Measurements from ENCODE around the gene NRBF2. TPM values are rescaled to one million over a fixed set of nuclear protein-coding genes. Genes with fewer than 3 reads are reported as not detected.

NRBF2 gene
- total and polyA plus RNA-seq, 2 experiments from 2014 or later, result 35.6 to 44.5 TPM

GRCh38 chr10:63201118-63201517 lies 68.0 kb downstream of the NRBF2 start:
- Histone ChIP-seq H3K27me3 (no peaks in the 10 kb centered on the region), H3K27ac (no peak overlapping the region), H3K4me3 (no peak overlapping the region), H3K79me2 (peaks cover 12% of the 10 kb centered on the region), H2AFZ (no peak overlapping the region), H3K36me3 (replicated peaks; ENCODE audit: insufficient read depth, low read depth) (no peaks in the 10 kb centered on the region), H3K4me2 (no peak overlapping the region), H3K9me2 (replicated peaks; ENCODE audit: insufficient read depth) (no peaks in the 10 kb centered on the region), H3K9me3 (ENCODE audit: low read depth) (no peaks in the 10 kb centered on the region), H3K4me1 (ENCODE audit: insufficient read depth) (peaks cover 5% of the 10 kb centered on the region), H4K20me1 (ENCODE audit: insufficient read depth, poor library complexity, severe bottlenecking) (peaks cover 3% of the 10 kb centered on the region)
- WGBS (ENCODE audit: low lambda C conversion rate, missing lambda C conversion rate), result 0% methylated on average over 1 of the region's 1 CpG
- DNase-seq (ENCODE audit: low spot score), result no peak
- TF ChIP-seq, protein P1, sequence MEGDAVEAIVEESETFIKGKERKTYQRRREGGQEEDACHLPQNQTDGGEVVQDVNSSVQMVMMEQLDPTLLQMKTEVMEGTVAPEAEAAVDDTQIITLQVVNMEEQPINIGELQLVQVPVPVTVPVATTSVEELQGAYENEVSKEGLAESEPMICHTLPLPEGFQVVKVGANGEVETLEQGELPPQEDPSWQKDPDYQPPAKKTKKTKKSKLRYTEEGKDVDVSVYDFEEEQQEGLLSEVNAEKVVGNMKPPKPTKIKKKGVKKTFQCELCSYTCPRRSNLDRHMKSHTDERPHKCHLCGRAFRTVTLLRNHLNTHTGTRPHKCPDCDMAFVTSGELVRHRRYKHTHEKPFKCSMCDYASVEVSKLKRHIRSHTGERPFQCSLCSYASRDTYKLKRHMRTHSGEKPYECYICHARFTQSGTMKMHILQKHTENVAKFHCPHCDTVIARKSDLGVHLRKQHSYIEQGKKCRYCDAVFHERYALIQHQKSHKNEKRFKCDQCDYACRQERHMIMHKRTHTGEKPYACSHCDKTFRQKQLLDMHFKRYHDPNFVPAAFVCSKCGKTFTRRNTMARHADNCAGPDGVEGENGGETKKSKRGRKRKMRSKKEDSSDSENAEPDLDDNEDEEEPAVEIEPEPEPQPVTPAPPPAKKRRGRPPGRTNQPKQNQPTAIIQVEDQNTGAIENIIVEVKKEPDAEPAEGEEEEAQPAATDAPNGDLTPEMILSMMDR (IDR thresholded peaks at IDR 0.05; ENCODE audit: poor library complexity), result no peak
- TF ChIP-seq EZH2 (IDR thresholded peaks at IDR 0.05; ENCODE audit: borderline replicate concordance) (no peak), EZH2phosphoT487 (IDR thresholded peaks at IDR 0.05; ENCODE audit: low read depth, severe bottlenecking, unreplicated experiment) (no peak)

Small RNAs within 50 kb of the gene (small RNA-seq; reads per million reads assigned to genes)
- gene RNU6-543P, result not detected
